Measurements from ENCODE around the gene DYRK2.

DYRK2 gene

GRCh38 chr12:67648521-67649260 is at the start of gene DYRK2:
Gene DYRK2 (plus strand): TSS chr12:67648745. CDS start chr12:67649134, 389 bp downstream.
- DNase-seq: peak; percentile 86

DNA sequence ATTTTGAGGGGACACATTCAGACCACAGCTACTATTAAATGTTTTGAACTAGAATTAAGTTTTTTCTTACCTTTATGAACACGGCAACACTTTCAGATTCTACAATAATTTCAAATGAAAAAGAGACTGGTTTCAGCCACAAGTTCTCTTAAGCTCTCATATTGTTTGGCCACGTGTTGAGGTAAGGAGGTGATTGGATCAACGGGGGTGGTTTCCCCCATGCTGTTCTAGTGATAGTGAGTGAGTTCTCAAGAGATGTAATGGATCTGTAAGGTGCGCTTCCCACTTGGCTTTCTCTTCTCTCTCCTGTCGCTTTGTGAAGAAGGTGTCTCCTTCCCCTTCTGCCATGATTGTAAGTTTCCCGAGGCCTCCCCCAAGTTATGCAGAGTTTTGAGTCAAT is 48.9 kb upstream of the DYRK2 start:
- no peak for DNase-seq

DNA sequence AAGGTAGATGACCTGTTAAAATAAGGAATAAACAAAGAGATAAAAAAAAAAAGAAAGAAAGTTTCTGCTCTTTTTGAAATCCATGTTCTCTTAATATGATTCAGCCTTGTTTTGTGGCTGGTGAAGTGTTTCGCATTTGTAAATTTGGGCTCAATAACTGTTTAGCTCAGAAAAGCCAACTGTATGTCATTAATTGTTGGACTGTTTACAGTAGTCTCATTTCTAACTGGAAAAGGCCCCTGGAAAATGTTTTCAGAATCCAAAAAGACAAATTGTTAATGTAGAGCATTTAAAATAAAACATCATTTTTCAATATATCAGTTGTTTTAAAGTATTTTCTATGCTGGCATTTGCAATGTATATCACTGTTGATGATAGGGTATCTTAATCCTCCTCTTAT is 47.4 kb upstream of the DYRK2 start:
- DNase-seq: no peak

GRCh38 chr12:67609226-67609870 is 39.2 kb upstream of the DYRK2 start:
- DNase-seq: no peak

DNA sequence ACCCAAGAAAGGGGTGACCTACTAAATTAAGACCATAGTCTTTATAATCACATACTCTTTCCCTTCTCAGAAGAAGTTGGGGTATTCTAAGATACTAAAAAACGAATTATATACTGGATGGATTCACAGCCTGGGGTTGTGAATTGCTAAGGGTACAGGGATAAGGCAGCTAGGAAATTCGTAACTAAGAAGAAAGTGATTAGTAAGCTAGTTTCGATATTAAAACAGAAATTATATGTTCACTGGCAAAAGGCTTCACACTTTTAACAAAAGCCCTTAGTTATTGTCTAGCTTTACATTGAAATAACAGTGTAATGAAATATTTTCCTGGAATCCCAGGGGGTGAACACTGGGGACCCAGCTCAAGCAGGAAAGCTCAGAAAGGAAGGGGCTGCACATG is 35.5 kb upstream of the DYRK2 start:
- DNase-seq: no peak

- no peak for DNase-seq
These were observed 30.9 kb upstream of the DYRK2 start for GRCh38 chr12:67617629-67618028.

DNA sequence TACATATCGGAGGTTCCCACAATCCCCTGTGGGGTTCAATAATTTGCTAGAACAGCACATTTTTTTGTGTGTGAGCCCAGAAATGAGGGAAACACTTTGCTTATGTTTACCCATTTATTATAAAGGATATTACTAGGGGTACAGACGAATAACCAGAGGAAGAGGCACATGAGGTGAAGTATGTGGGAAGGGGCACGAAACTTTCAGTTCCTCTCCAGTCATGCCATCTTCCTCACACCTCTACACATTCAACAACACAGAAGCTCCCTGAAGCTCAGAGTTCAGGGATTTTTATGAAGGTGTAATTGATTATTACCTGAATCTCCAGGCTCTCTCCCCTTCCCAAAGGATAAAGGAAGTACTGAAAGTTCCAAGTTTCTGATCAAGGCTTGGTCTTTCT is 30.2 kb upstream of the DYRK2 start:
- DNase-seq: no peak

GRCh38 chr12:67621112-67621511 is 27.4 kb upstream of the DYRK2 start:
- no peak for DNase-seq

DNA sequence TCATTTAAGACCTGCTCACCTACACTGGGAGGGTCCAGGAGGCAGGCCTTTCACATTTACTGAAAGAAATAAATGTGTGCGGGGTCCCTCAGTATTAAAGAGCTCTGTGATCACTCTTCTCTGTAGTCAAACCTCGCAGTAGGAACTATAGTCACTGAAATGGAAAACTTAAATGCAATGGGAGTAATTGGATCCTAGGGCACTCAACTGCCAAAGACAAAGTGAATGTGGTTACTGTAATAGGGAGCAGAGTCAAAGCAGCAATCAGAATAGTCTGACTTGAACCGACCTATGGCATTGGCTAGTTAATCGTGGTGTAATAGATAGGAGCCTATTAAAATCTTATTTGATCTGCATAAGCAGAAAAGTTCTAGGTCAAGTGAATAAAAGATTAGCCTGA is 26.6 kb upstream of the DYRK2 start:
- no peak for DNase-seq

DNA sequence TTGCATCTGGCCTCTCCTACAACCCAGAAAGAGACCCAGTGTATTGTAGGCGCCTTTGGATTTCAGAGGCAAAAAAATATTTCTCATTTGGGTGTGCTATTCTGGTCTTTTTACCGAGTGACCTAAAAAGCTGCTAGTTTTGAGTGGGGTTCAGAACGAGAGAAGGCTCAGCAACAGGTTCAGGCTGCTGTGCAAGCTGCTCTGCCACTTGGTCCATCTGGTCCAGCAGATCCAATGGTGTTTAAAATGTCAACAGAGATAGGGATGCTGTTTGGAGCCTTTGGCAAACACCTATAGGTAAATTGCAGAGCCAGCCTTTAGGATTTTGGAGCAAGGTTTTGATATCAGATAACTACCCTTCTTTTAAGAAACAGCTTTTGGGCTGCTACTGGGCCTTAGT is 25.3 kb upstream of the DYRK2 start:
- no peak for DNase-seq

GRCh38 chr12:67624355-67624754 is 24.2 kb upstream of the DYRK2 start:
- no peak for DNase-seq

GRCh38 chr12:67625004-67625403 is 23.5 kb upstream of the DYRK2 start:
- DNase-seq: no peak

- no peak for DNase-seq
These were observed 22.4 kb upstream of the DYRK2 start for GRCh38 chr12:67626156-67626555.

- no peak for DNase-seq
These were observed 18.0 kb upstream of the DYRK2 start for GRCh38 chr12:67630373-67631088.

- DNase-seq: no peak
These were observed 16.5 kb upstream of the DYRK2 start for GRCh38 chr12:67632005-67632404.

DNA sequence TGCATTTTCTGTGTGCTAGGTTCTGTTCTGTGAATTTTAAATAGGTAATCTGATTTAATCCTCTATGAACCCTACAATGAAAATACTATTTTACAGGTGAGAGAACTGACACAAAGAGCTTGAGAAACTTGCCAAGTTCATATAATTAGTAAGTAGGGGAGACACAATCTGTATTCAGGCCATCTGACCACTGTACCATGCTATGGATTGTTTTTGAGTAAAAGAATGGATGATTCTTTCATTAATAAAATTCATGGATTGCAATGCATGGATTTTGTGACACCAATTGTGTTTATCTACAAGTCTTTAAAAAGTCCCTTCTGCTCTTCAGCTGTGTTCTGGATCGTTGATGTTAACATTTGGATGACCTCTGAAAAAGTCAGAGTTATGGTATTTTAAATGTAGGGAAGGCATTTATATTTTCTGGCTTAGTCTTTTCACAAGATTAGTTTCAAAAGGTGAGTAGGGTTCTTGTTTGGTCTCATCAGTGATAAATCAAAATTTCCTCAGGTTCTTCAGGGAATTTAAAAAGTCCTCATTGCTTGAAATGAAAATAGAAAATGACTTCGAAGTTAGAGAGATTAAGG is 15.4 kb upstream of the DYRK2 start:
- no peak for DNase-seq

DNA sequence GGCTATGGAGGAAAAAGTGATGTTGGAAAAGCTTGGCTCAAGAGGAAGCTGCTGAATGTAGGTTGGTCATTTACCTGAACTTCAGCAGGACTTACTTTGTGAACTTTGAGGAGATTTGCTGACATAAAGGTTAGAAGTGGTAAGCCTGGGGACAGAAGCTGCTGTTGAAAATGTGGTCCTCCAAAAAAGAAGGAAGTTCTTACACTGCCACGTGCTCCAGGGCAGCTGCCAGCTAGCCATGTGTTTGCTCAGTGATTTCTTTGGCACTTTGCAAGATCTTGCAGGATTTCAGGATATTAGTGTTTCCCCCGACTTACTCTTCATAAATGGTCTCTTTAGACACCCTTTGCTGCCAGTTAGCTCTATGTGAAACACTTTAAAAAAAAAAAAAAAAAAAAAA is 14.8 kb upstream of the DYRK2 start:
- DNase-seq: no peak

DNA sequence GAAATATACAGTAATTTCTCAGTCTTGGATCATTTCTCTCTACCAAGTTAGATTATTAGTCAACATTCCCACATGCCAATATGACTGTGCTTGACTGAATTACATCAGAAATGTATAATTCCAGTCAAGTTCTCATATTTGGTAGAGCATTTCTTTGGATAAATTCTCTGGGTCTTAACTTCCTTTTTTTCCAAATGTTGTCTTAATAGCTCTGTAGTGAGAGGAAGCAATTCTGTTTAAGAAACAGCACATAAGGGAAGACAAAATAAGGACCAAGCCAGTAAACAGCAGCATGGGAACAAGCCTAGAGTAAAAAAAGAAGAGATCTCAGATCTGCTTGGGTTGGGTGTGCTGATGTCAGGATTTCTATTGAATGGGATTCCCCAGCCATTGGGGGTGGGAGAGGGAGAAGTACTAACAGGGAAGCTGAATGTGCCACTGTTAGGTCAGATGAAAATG is 14.2 kb upstream of the DYRK2 start:
- DNase-seq: peak; percentile 23

GRCh38 chr12:67637718-67638117 is 10.8 kb upstream of the DYRK2 start:
- no peak for DNase-seq

GRCh38 chr12:67638694-67639093 is 9.9 kb upstream of the DYRK2 start:
- DNase-seq: no peak

DNA sequence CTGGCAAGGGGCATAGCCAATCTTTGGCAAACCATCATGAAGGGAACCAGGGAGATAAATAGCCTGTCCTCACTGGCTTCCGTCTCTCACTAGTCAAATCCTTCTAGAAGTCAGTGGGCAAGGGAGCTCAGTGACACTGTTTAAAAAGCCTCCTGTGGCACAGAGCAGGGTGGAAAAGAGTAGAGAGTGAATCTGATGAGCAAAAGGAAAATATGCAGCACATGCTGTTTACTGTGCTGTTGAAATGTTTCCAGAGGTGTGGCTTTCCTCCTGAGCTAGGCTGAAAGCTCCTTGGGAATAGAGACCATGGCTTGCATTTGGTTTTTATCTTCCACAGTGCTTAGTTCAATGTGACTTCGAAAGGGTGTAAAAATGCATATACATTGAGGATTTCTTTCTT is 7.7 kb upstream of the DYRK2 start:
- DNase-seq: no peak

GRCh38 chr12:67645126-67645525 is 3.4 kb upstream of the DYRK2 start:
- no peak for DNase-seq

GRCh38 chr12:67645601-67646000 is 2.9 kb upstream of the DYRK2 start:
- DNase-seq: peak; percentile 74

GRCh38 chr12:67646775-67647174 is 1.8 kb upstream of the DYRK2 start:
- DNase-seq: no peak

Measured in fibroblast of skin of right biceps (primary cell).